H1 (cell line): ENCODE measurements around the gene RAMACL. TPM values are rescaled to one million over a fixed set of nuclear protein-coding genes. Genes with fewer than 3 reads are reported as not detected.
A peak's percentile ranks its signal among the peaks of the same experiment; 100 is the strongest.

ENCODE experiments used
- CTCF ChIA-PET: fragments of 300-600 bp; sonication (Branson Sonifier 250); formaldehyde crosslinking; loops from one replicate; lab custom pipeline; 2021; ENCODE audit not compliant: partially characterized antibody; lab: Charles Lee
- POLR2A ChIA-PET: fragments of 300-600 bp; sonication (Branson Sonifier 250); formaldehyde crosslinking; loops from one replicate; lab custom pipeline; 2021; ENCODE audit warnings: inconsistent platforms; ENCODE audit not compliant: partially characterized antibody; lab: Charles Lee
- DNase-seq, 2 experiments: peaks; one replicate each; pipeline versions ENCODE4 v3.0.0 to v3.0.0-alpha.2; 2010 to 2022; ENCODE audit warnings: low spot score in 2 of 2, low read depth in 1 of 2, mixed read lengths in 1 of 2
- FAIRE-seq: peaks from 2 replicates; lab custom pipeline; 2011; peaks lifted over from hg19 to GRCh38; lab: Jason Lieb, UNC
- H2AFZ ChIP-seq: 2 replicates; pipeline ENCODE4 v1.8.1; 2012; ENCODE audit warnings: low read length, inconsistent platforms
- H2AK5ac ChIP-seq: 2 replicates; pipeline ENCODE4 v1.6.1; 2013; ENCODE audit warnings: low read depth, low read length
- H2BK120ac ChIP-seq: replicated peaks from 2 replicates; pipeline ENCODE3; 2013; ENCODE audit warnings: low read depth, low read length, inconsistent platforms
- H2BK12ac ChIP-seq: 2 replicates; pipeline ENCODE4 v1.6.1; 2013; ENCODE audit warnings: low read depth, low read length
- H2BK15ac ChIP-seq: 2 replicates; pipeline ENCODE4 v1.6.1; 2013; ENCODE audit warnings: low read length
- H2BK20ac ChIP-seq: 2 replicates; pipeline ENCODE4 v1.6.1; 2013; ENCODE audit warnings: low read length
- H2BK5ac ChIP-seq: 2 replicates; pipeline ENCODE4 v1.6.1; 2013; ENCODE audit warnings: low read depth, low read length
- H3K14ac ChIP-seq: 2 replicates; pipeline ENCODE4 v1.6.1; 2013; ENCODE audit warnings: inconsistent platforms; ENCODE audit not compliant: insufficient read length
- H3K18ac ChIP-seq: 2 replicates; pipeline ENCODE4 v1.6.1; 2013; ENCODE audit warnings: low read length; ENCODE audit errors: extremely low read depth
- H3K23ac ChIP-seq: 2 replicates; pipeline ENCODE4 v1.6.1; 2013; ENCODE audit warnings: inconsistent platforms; ENCODE audit not compliant: insufficient read length
- H3K23me2 ChIP-seq: 2 replicates; pipeline ENCODE4 v1.6.1; 2013; ENCODE audit warnings: low read depth, low read length
- H3K27ac ChIP-seq: 2 replicates; pipeline ENCODE4 v1.6.1; 2011; ENCODE audit warnings: low read depth, low read length, inconsistent platforms
- H3K27me3 ChIP-seq, 4 experiments: replicated peaks in 1 of 4; 1 replicate in 1 of 4; 2 replicates in 3 of 4; pipeline versions ENCODE4 v1.6.1 to v1.8.1; 2011 to 2013; ENCODE audit warnings: low read length in 3 of 4, mild to moderate bottlenecking in 3 of 4, inconsistent platforms in 2 of 4, mixed read lengths in 2 of 4, moderate library complexity in 1 of 4; ENCODE audit not compliant: control insufficient read depth in 3 of 4, insufficient read depth in 3 of 4; ENCODE audit errors: extremely low read depth in 1 of 4
- H3K36me3 ChIP-seq, 4 experiments: 2 replicates each; pipeline versions ENCODE4 v1.6.1 to v1.8.1; 2011 to 2013; ENCODE audit warnings: mild to moderate bottlenecking in 4 of 4, low read length in 3 of 4, moderate library complexity in 2 of 4, control low read depth in 1 of 4, inconsistent platforms in 1 of 4; ENCODE audit not compliant: insufficient read depth in 4 of 4, control insufficient read depth in 2 of 4
- H3K4ac ChIP-seq: replicated peaks from 2 replicates; pipeline ENCODE3; 2013; ENCODE audit warnings: low read length, low read depth, mixed read lengths, inconsistent platforms; ENCODE audit not compliant: insufficient read length
- H3K4me1 ChIP-seq, 4 experiments: replicated peaks in 1 of 4; 1 replicate in 1 of 4; 2 replicates in 3 of 4; pipeline versions ENCODE4 v1.6.1 to v1.8.1; 2011 to 2013; ENCODE audit warnings: low read length in 3 of 4, inconsistent platforms in 2 of 4, mixed read lengths in 1 of 4; ENCODE audit not compliant: insufficient read depth in 4 of 4, control insufficient read depth in 3 of 4
- H3K4me2 ChIP-seq, 2 experiments: 2 replicates each; pipeline versions ENCODE4 v1.6.1 to v1.8.1; 2011 to 2013; ENCODE audit warnings: low read depth in 2 of 2, low read length in 2 of 2, control low read depth in 1 of 2, inconsistent platforms in 1 of 2, mild to moderate bottlenecking in 1 of 2; ENCODE audit not compliant: insufficient read depth in 1 of 2
- H3K4me3 ChIP-seq, 4 experiments: fragments of 200-600, 300-600 bp in 1 of 4; sonication (generic), shearing (Covaris generic), sonication (Bioruptor Twin) in 1 of 4; 2 replicates each; pipeline versions ENCODE4 v1.5.1 to v1.8.1; 2011 to 2016; ENCODE audit warnings: low read length in 4 of 4, low read depth in 3 of 4, control low read depth in 2 of 4, inconsistent platforms in 2 of 4, mild to moderate bottlenecking in 2 of 4, mixed read lengths in 1 of 4, moderate library complexity in 1 of 4; ENCODE audit not compliant: insufficient read depth in 2 of 4; ENCODE audit errors: extremely low read depth in 1 of 4
- H3K56ac ChIP-seq: replicated peaks from 2 replicates; pipeline ENCODE3; 2013; ENCODE audit warnings: low read depth, mild to moderate bottlenecking, mixed read lengths, low read length, inconsistent platforms; ENCODE audit not compliant: insufficient read length
- H3K79me1 ChIP-seq: 2 replicates; pipeline ENCODE4 v1.6.1; 2013; ENCODE audit warnings: low read depth, low read length, control low read depth
- H3K79me2 ChIP-seq, 2 experiments: 2 replicates each; pipeline versions ENCODE4 v1.6.1 to v1.8.1; 2012 to 2013; ENCODE audit warnings: low read length in 2 of 2, mild to moderate bottlenecking in 2 of 2, inconsistent platforms in 1 of 2; ENCODE audit not compliant: insufficient read depth in 2 of 2, control insufficient read depth in 1 of 2
- H3K9ac ChIP-seq, 4 experiments: replicated peaks in 1 of 4; 1 replicate in 1 of 4; 2 replicates in 3 of 4; pipeline versions ENCODE4 v1.6.1 to v1.8.1; 2011 to 2013; ENCODE audit warnings: low read depth in 3 of 4, low read length in 3 of 4, control low read depth in 2 of 4, mild to moderate bottlenecking in 2 of 4, moderate library complexity in 2 of 4, inconsistent platforms in 1 of 4; ENCODE audit errors: extremely low read depth in 1 of 4
- H3K9me3 ChIP-seq, 2 experiments: 2 replicates each; pipeline versions ENCODE4 v1.6.1 to v1.8.1; 2012 to 2013; ENCODE audit warnings: mild to moderate bottlenecking in 2 of 2, moderate library complexity in 2 of 2, control low read depth in 1 of 2, inconsistent platforms in 1 of 2, low read depth in 1 of 2, low read length in 1 of 2, mixed read lengths in 1 of 2; ENCODE audit not compliant: insufficient read depth in 2 of 2
- H4K20me1 ChIP-seq, 2 experiments: replicated peaks in 1 of 2; 2 replicates each; pipeline versions ENCODE3 to v1.8.1; 2011 to 2013; ENCODE audit warnings: inconsistent platforms in 2 of 2, low read length in 2 of 2, mild to moderate bottlenecking in 1 of 2; ENCODE audit not compliant: insufficient read depth in 2 of 2, control insufficient read depth in 1 of 2
- H4K5ac ChIP-seq: 2 replicates; pipeline ENCODE4 v1.6.1; 2013; ENCODE audit warnings: low read length, low read depth, mixed read lengths, inconsistent platforms; ENCODE audit not compliant: insufficient read length
- H4K8ac ChIP-seq: 2 replicates; pipeline ENCODE4 v1.8.0; 2013; ENCODE audit warnings: mild to moderate bottlenecking, moderate library complexity, low read length, inconsistent platforms; ENCODE audit not compliant: insufficient read depth; ENCODE audit errors: extremely low read depth
- H4K91ac ChIP-seq: replicated peaks from 2 replicates; pipeline ENCODE3; 2013; ENCODE audit warnings: low read length, mixed read lengths, inconsistent platforms; ENCODE audit not compliant: insufficient read length
- CBX5 ChIP-seq: fragments of 300-800, 300-1000 bp; sonication (generic); IDR thresholded peaks from 2 replicates; pipeline ENCODE4 v1.7.1; 2016; ENCODE audit warnings: antibody characterized with exemption, low read length, low read depth
- CREB1 ChIP-seq: IDR thresholded peaks from 2 replicates; pipeline ENCODE4 v1.6.1; 2012; ENCODE audit warnings: inconsistent platforms
- CTBP2 ChIP-seq: IDR thresholded peaks from 2 replicates; pipeline ENCODE4 v1.7.0; 2011; ENCODE audit warnings: borderline replicate concordance, mild to moderate bottlenecking, moderate library complexity, mixed read lengths, low read length; ENCODE audit not compliant: insufficient read depth, insufficient read length
- CTCF ChIP-seq, 3 experiments: IDR thresholded peaks; 1 replicate in 2 of 3; 2 replicates in 1 of 3; pipeline versions ENCODE4 v1.5.1 to v1.6.1; 2011; ENCODE audit warnings: low read length in 3 of 3, mild to moderate bottlenecking in 3 of 3, inconsistent platforms in 2 of 3, low read depth in 1 of 3, moderate library complexity in 1 of 3; ENCODE audit not compliant: insufficient read depth in 1 of 3; ENCODE audit errors: control extremely low read depth in 1 of 3
- FOSL1 ChIP-seq: IDR thresholded peaks from 2 replicates; pipeline ENCODE4 v1.6.1; 2011; ENCODE audit warnings: mild to moderate bottlenecking, low read depth, low read length, moderate library complexity; ENCODE audit not compliant: insufficient read depth
- KDM4A ChIP-seq: IDR thresholded peaks from one replicate; pipeline ENCODE4 v1.7.1; 2012; ENCODE audit warnings: low read depth, mild to moderate bottlenecking, moderate library complexity, low read length, inconsistent platforms; ENCODE audit not compliant: severe bottlenecking
- RAD21 ChIP-seq, 2 experiments: IDR thresholded peaks in 1 of 2; conservative IDR thresholded peaks in 1 of 2; 2 replicates each; pipeline ENCODE4 v1.6.1; 2011; ENCODE audit warnings: low read depth in 2 of 2, low read length in 2 of 2, improper control_type of control experiment in 1 of 2, inconsistent platforms in 1 of 2, mild to moderate bottlenecking in 1 of 2, moderate library complexity in 1 of 2
- RBBP5 ChIP-seq: IDR thresholded peaks from 2 replicates; pipeline ENCODE4 v1.7.1; 2012; ENCODE audit warnings: low read depth, mild to moderate bottlenecking, inconsistent platforms, low read length, moderate library complexity, borderline replicate concordance
- SP2 ChIP-seq: IDR thresholded peaks from 2 replicates; pipeline ENCODE4 v1.6.1; 2012; ENCODE audit warnings: mild to moderate bottlenecking, low read length, inconsistent platforms
- WGBS, 2 experiments: shearing (Covaris generic) in 1 of 2; methylation state at CpG; one replicate each; pipeline versions ENCODE4 v1.1.6 to v1.1.7; 2013 to 2015; ENCODE audit warnings: low lambda C conversion rate in 2 of 2, mixed read lengths in 2 of 2, inconsistent platforms in 1 of 2, low coverage in 1 of 2, missing lambda C conversion rate in 1 of 2; ENCODE audit not compliant: insufficient replicate concordance in 2 of 2, insufficient coverage in 1 of 2, insufficient read length in 1 of 2; ENCODE audit errors: extremely low coverage in 1 of 2, missing lambda C conversion rate in 1 of 2; 5-methylcytosine and 5-hydroxymethylcytosine counted together
- polyA plus RNA-seq, 7 experiments: library from polyadenylated mRNA; depleted of rRNA in 3 of 7; stranded (reverse) in 5 of 7; unstranded in 2 of 7; fragments of >200 nt in 5 of 7; fragments of 200-250 nt in 2 of 7; gene quantifications; 1 replicate in 5 of 7; 2 replicates in 1 of 7; 4 replicates in 1 of 7; pipeline versions ENCODE4 v1.2.1 to v1.2.3, GENCODE V29; 2011 to 2013; ENCODE audit warnings: missing spikeins in 2 of 7, mixed read lengths in 2 of 7
- total RNA-seq: library from RNA; stranded (reverse); fragmentation: NEBNext Ultra II Directional; extraction: Animal tissue kit (Norgen Biotek cat#: 25700); gene quantifications from 2 replicates; pipeline ENCODE4 v1.2.1, GENCODE V29; 2021

Gene RAMACL
- total and polyA plus RNA-seq, 2 of the 8 experiments (the other 6 are each of a cell fraction or from before 2014, with no cell fraction given) = 0.23 to 0.97 TPM

DNA sequence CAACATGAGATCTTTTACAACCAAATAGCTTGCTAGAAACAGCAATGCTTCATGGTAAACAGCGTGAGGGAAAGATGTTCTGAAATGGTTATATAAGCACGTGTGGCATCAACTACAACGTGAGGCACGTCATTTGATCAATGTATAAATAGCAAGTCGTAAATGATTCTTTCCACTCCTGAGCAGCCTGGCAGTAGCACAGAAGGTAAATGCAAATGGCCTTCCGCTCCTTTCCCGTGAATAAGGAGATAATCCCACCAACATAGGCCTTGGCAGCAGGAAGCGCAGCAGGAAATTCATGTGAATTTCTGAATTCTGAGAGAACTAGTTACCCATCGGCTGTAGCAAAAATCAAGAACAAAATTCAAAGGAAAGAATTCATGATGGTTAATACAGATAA, 23.6 kb upstream of the RAMACL start:
- no peak overlapping the region for H3K18ac ChIP-seq
- no peak overlapping the region for H4K5ac ChIP-seq
- no peak overlapping the region for H4K91ac ChIP-seq
- peak; percentile 66 for FAIRE-seq
- no peaks in the 10 kb centered on the region for H3K23me2 ChIP-seq
- no peak overlapping the region for H2BK20ac ChIP-seq
- no peaks in the 10 kb centered on the region for H3K36me3 ChIP-seq
- H3K4me3 ChIP-seq = no peak overlapping the region
- no peaks in the 10 kb centered on the region for H3K79me1 ChIP-seq
- TF ChIP-seq FOSL1 (no peak), KDM4A (no peak), CTBP2 (no peak), RAD21 (IDR thresholded peaks at IDR 0.05 in 1 of 2, conservative IDR thresholded peaks at IDR 0.05 in 1 of 2; ENCODE audit: low read depth in 2 of 2, low read length in 2 of 2) (no peak), CBX5 (no peak), CTCF (IDR thresholded peaks at IDR 0.05; ENCODE audit: control extremely low read depth in 1 of 3, insufficient read depth in 1 of 3, low read depth in 1 of 3, low read length in 3 of 3) (no peak), SP2 (no peak), CREB1 (no peak), RBBP5 (no peak)
- TF ChIP-seq, all 59 proteins: peak for 0
- WGBS, 2 experiments = 75% methylated on average over 9 of the region's 9 CpGs; no CpG with 5 or more reads in 1 of the 2 experiments
- CTCF ChIA-PET = interaction anchor here (1.3 to 1.7 kb wide), 2 partner anchors 9 to 11 kb away, joined by 3 to 6 read pairs; no protein-coding TSS in a partner anchor
- no peak for DNase-seq
- H2BK15ac ChIP-seq = 0 out of 2 replicates have a peak overlapping the region, but pooled peaks have one; percentile 53
- H4K8ac ChIP-seq = no peak overlapping the region
- H3K27ac ChIP-seq = no peak overlapping the region
- H2AFZ ChIP-seq = no peak overlapping the region
- H3K27me3 ChIP-seq = no peaks in the 10 kb centered on the region
- H3K9me3 ChIP-seq = no peaks in the 10 kb centered on the region
- H3K79me2 ChIP-seq = peaks cover 0 to 45% of the 10 kb centered on the region in 2 experiments; a peak in 2 of 4 replicates
- no peak overlapping the region for H2AK5ac ChIP-seq
- POLR2A ChIA-PET = no interaction called here
- H3K14ac ChIP-seq = no peak overlapping the region
- no peak overlapping the region for H2BK5ac ChIP-seq
- no peak overlapping the region for H2BK120ac ChIP-seq
- no peak overlapping the region for H3K23ac ChIP-seq
- no peak overlapping the region for H3K9ac ChIP-seq
- no peak overlapping the region for H3K4me2 ChIP-seq
- H3K56ac ChIP-seq = no peak overlapping the region
- H2BK12ac ChIP-seq = no peak overlapping the region
- H3K4me1 ChIP-seq = peaks cover 0 to 11% (median 2%) of the 10 kb centered on the region in 4 experiments; a peak in 3 of 7 replicates
- no peak overlapping the region for H3K4ac ChIP-seq
- peaks cover 3 to 4% of the 10 kb centered on the region in 2 experiments for H4K20me1 ChIP-seq
